Hepatocyte (in vitro differentiated cells): ENCODE data around the gene ASXL3. TPM values are rescaled to one million over a fixed set of nuclear protein-coding genes. Genes with fewer than 3 reads are reported as not detected.

Source experiments
- DNase-seq: peaks from one replicate; pipeline ENCODE4 v3.0.0-alpha.2; 2016; ENCODE audit warnings: low spot score
- H2AFZ ChIP-seq: fragments of 200-600 bp; sonication (generic); 2 replicates; pipeline ENCODE4 v1.6.0; 2016; ENCODE audit warnings: antibody characterized with exemption, mild to moderate bottlenecking
- H3K27ac ChIP-seq: fragments of 200-600 bp; sonication (generic); 2 replicates; pipeline ENCODE4 v1.5.1; 2016; ENCODE audit warnings: mild to moderate bottlenecking
- H3K27me3 ChIP-seq: fragments of 200-600 bp; sonication (generic); 2 replicates; pipeline ENCODE4 v1.6.1; 2016
- H3K36me3 ChIP-seq: fragments of 200-600 bp; sonication (generic); replicated peaks from 2 replicates; pipeline ENCODE4 v1.5.1; 2016; ENCODE audit warnings: low read depth; ENCODE audit not compliant: insufficient read depth
- H3K4me1 ChIP-seq: fragments of 200-600 bp; sonication (generic); 2 replicates; pipeline ENCODE4 v1.5.1; 2016; ENCODE audit warnings: mild to moderate bottlenecking, moderate library complexity; ENCODE audit not compliant: insufficient read depth
- H3K4me2 ChIP-seq: fragments of 200-600 bp; sonication (generic); 2 replicates; pipeline ENCODE4 v1.6.0; 2016
- H3K4me3 ChIP-seq: fragments of 200-600 bp; sonication (generic); 2 replicates; pipeline ENCODE4 v1.5.1; 2016; ENCODE audit warnings: mild to moderate bottlenecking
- H3K79me2 ChIP-seq: fragments of 200-600 bp; sonication (generic); 2 replicates; pipeline ENCODE4 v1.6.0; 2017; ENCODE audit warnings: mild to moderate bottlenecking
- H3K9me2 ChIP-seq: fragments of 200-600 bp; sonication (generic); replicated peaks from 2 replicates; pipeline ENCODE4 v1.6.0; 2017; ENCODE audit warnings: mild to moderate bottlenecking; ENCODE audit not compliant: insufficient read depth
- H3K9me3 ChIP-seq: fragments of 200-600 bp; sonication (generic); 2 replicates; pipeline ENCODE4 v1.5.1; 2016; ENCODE audit warnings: low read depth, mild to moderate bottlenecking
- H4K20me1 ChIP-seq: fragments of 200-600 bp; sonication (generic); 2 replicates; pipeline ENCODE4 v1.6.0; 2016; ENCODE audit warnings: mild to moderate bottlenecking; ENCODE audit not compliant: insufficient read depth, poor library complexity, severe bottlenecking
- EZH2 ChIP-seq: fragments of 200-600 bp; sonication (generic); IDR thresholded peaks from 2 replicates; pipeline ENCODE4 v1.6.1; 2016; ENCODE audit warnings: antibody characterized with exemption, mild to moderate bottlenecking, borderline replicate concordance
- EZH2phosphoT487 ChIP-seq: fragments of 200-600 bp; sonication (generic); IDR thresholded peaks from one replicate; pipeline ENCODE4 v1.6.1; 2018; ENCODE audit warnings: antibody characterized with exemption, mild to moderate bottlenecking, low read depth, moderate library complexity; ENCODE audit not compliant: unreplicated experiment, severe bottlenecking
- WGBS: methylation state at CpG from one replicate; pipeline ENCODE4 v1.1.6; 2016; ENCODE audit warnings: low lambda C conversion rate; ENCODE audit errors: missing lambda C conversion rate; 5-methylcytosine and 5-hydroxymethylcytosine counted together
- polyA plus RNA-seq: library from polyadenylated mRNA; unstranded; fragments of >200 nt; fragmentation: Nextera tagmentation; extraction: Ambion mirVana; gene quantifications from 2 replicates; pipeline ENCODE4 v1.2.1, GENCODE V29; 2016
- total RNA-seq: library from RNA; depleted of rRNA; stranded (reverse); fragments of >200 nt; gene quantifications from 2 replicates; pipeline ENCODE4 v1.2.3, GENCODE V29; 2014
- TF ChIP-seq, protein P1 (sequence below): fragments of 200-600 bp; sonication (generic); IDR thresholded peaks from 2 replicates; pipeline ENCODE4 v1.5.1; 2016; ENCODE audit warnings: antibody characterized with exemption, mild to moderate bottlenecking; ENCODE audit not compliant: poor library complexity

The ASXL3 gene
- total and polyA plus RNA-seq, 2 experiments from 2014 or later, result 1.4 to 8.7 TPM

DNA sequence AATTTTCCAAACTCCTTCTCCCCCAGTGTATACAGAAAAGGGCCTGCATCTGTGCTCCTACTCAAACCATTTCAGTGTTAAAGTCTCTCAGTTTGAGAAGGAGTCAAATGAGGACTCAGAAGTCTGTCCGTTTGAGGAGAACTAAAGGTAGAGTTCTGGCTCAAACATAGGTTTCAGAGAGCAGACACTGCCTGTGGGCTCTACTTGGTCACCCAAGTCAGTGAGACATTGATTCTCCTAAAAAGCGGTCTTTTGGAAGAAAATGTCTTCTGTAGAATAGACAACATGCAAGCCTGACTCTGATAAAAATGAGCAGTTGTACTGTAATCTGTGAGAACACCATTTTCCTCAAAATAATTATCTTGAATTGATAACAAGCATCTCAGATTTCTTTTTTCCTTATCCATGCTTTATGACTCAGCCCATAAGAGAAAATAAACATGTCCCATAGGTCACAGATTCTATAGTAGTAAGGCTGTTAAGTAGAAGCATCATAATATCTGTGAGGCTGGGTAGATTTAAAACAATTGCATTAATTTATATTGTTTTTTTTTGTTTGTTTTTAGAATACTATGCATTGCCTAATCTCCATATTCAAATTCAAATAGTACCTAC is 82.8 kb downstream of the ASXL3 start:
- DNase-seq, result no peak
- Histone ChIP-seq H3K4me2 (no peak overlapping the region), H3K4me3 (no peak overlapping the region), H3K9me3 (no peaks in the 10 kb centered on the region), H3K27ac (no peak overlapping the region), H4K20me1 (no peaks in the 10 kb centered on the region), H3K27me3 (no peaks in the 10 kb centered on the region), H3K79me2 (no peaks in the 10 kb centered on the region), H3K4me1 (no peaks in the 10 kb centered on the region), H3K36me3 (no peaks in the 10 kb centered on the region), H2AFZ (no peak overlapping the region), H3K9me2 (no peaks in the 10 kb centered on the region)
- 86% methylated on average over 2 of the region's 2 CpGs for WGBS
- no peak for TF ChIP-seq EZH2

GRCh38 chr18:33664241-33664874 is 86.3 kb downstream of the ASXL3 start:
- Histone ChIP-seq H2AFZ (no peak overlapping the region), H3K9me2 (no peaks in the 10 kb centered on the region), H4K20me1 (no peaks in the 10 kb centered on the region), H3K27me3 (no peaks in the 10 kb centered on the region), H3K9me3 (no peaks in the 10 kb centered on the region), H3K4me3 (no peak overlapping the region), H3K4me1 (no peaks in the 10 kb centered on the region), H3K79me2 (no peaks in the 10 kb centered on the region), H3K36me3 (no peaks in the 10 kb centered on the region), H3K4me2 (no peak overlapping the region), H3K27ac (no peak overlapping the region)
- 73% methylated on average over 4 of the region's 4 CpGs for WGBS
- TF ChIP-seq EZH2 (no peak), EZH2phosphoT487 (no peak)
- TF ChIP-seq, protein P1, sequence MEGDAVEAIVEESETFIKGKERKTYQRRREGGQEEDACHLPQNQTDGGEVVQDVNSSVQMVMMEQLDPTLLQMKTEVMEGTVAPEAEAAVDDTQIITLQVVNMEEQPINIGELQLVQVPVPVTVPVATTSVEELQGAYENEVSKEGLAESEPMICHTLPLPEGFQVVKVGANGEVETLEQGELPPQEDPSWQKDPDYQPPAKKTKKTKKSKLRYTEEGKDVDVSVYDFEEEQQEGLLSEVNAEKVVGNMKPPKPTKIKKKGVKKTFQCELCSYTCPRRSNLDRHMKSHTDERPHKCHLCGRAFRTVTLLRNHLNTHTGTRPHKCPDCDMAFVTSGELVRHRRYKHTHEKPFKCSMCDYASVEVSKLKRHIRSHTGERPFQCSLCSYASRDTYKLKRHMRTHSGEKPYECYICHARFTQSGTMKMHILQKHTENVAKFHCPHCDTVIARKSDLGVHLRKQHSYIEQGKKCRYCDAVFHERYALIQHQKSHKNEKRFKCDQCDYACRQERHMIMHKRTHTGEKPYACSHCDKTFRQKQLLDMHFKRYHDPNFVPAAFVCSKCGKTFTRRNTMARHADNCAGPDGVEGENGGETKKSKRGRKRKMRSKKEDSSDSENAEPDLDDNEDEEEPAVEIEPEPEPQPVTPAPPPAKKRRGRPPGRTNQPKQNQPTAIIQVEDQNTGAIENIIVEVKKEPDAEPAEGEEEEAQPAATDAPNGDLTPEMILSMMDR, result no peak
- DNase-seq, result no peak

- H3K27ac ChIP-seq, result no peak overlapping the region
- no peaks in the 10 kb centered on the region for H3K9me2 ChIP-seq
- no peaks in the 10 kb centered on the region for H3K79me2 ChIP-seq
- no peak overlapping the region for H2AFZ ChIP-seq
- H3K4me3 ChIP-seq, result no peak overlapping the region
- WGBS, result 97% methylated on average over 3 of the region's 3 CpGs
- no peaks in the 10 kb centered on the region for H4K20me1 ChIP-seq
- no peaks in the 10 kb centered on the region for H3K4me1 ChIP-seq
- no peaks in the 10 kb centered on the region for H3K36me3 ChIP-seq
- DNase-seq, result no peak
- H3K9me3 ChIP-seq, result no peaks in the 10 kb centered on the region
- H3K27me3 ChIP-seq, result no peaks in the 10 kb centered on the region
- TF ChIP-seq EZH2, result no peak
- no peak overlapping the region for H3K4me2 ChIP-seq
These were observed 87.2 kb downstream of the ASXL3 start for GRCh38 chr18:33665187-33665586.

DNA sequence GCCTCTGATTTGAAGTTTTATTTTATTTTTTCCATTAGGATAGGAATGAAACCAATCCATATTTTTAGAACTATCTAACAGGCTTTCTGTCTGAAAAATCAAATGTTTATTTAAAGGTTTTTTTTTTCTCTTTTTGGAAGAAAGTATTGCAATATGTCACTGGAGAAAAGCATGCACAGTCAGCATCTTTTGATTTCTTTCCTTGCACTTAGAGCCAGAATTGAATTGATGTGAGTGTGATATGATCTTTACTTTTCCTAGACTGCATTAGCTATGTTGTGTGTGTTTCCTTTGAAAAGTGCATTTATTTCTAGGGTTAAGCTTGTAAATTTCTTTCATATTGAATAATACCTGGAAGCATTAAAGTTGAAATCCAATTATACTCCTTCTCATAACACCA is 87.6 kb downstream of the ASXL3 start:
- H3K9me2 ChIP-seq, result no peaks in the 10 kb centered on the region
- no peak overlapping the region for H3K4me2 ChIP-seq
- H3K27me3 ChIP-seq, result no peaks in the 10 kb centered on the region
- no peaks in the 10 kb centered on the region for H3K9me3 ChIP-seq
- no peaks in the 10 kb centered on the region for H4K20me1 ChIP-seq
- H3K79me2 ChIP-seq, result no peaks in the 10 kb centered on the region
- no peaks in the 10 kb centered on the region for H3K36me3 ChIP-seq
- no peak overlapping the region for H3K4me3 ChIP-seq
- H2AFZ ChIP-seq, result no peak overlapping the region
- no peak for DNase-seq
- no peak overlapping the region for H3K27ac ChIP-seq
- TF ChIP-seq EZH2phosphoT487 (no peak), EZH2 (no peak)
- TF ChIP-seq, protein P1, result no peak
- H3K4me1 ChIP-seq, result no peaks in the 10 kb centered on the region
